Heart left ventricle (tissue), 16 donors: ENCODE results near the gene SMG1. TPM values are rescaled to one million over a fixed set of nuclear protein-coding genes. Genes with fewer than 3 reads are reported as not detected.

Source experiments
- ATAC-seq, 4 donors: fragments of 200-7000 bp; cut with Tn5 transposase; one replicate each; pipeline ENCODE4 v1.9.1; 2020 to 2022; ENCODE audit warnings: moderate library complexity in 4 of 4, mild to moderate bottlenecking in 3 of 4, moderate number of reproducible peaks in 1 of 4
- DNase-seq, 5 donors: peaks; one replicate each; pipeline ENCODE4 v3.0.0-alpha.2; 2020
- H3K27ac ChIP-seq, 12 donors: fragments of 200-600 bp; sonication (generic) in 4 of 12; one replicate each; pipeline versions ENCODE4 v1.5.0 to v1.8.0; 2016 to 2022; ENCODE audit warnings: mild to moderate bottlenecking in 2 of 12
- H3K27me3 ChIP-seq, 9 donors: fragments of 200-600 bp; sonication (generic) in 2 of 9; one replicate each; pipeline versions ENCODE4 v1.5.1 to v1.8.0; 2016 to 2022; ENCODE audit warnings: mild to moderate bottlenecking in 3 of 9
- H3K36me3 ChIP-seq, 9 donors: fragments of 200-600 bp; sonication (generic) in 2 of 9; one replicate each; pipeline versions ENCODE4 v1.5.0 to v1.8.0; 2018 to 2022; ENCODE audit warnings: mild to moderate bottlenecking in 2 of 9
- H3K4me1 ChIP-seq, 12 donors: fragments of 200-600 bp; sonication (generic) in 4 of 12; one replicate each; pipeline versions ENCODE4 v1.5.0 to v1.8.0; 2016 to 2022; ENCODE audit warnings: mild to moderate bottlenecking in 3 of 12
- H3K4me3 ChIP-seq, 12 donors: fragments of 200-600 bp; sonication (generic) in 4 of 12; one replicate each; pipeline versions ENCODE4 v1.5.0 to v1.8.0; 2017 to 2022; ENCODE audit warnings: mild to moderate bottlenecking in 9 of 12, moderate library complexity in 4 of 12
- H3K9me3 ChIP-seq, 12 donors: fragments of 200-600 bp; sonication (generic) in 4 of 12; one replicate each; pipeline versions ENCODE4 v1.5.0 to v1.8.0; 2016 to 2022; ENCODE audit warnings: mild to moderate bottlenecking in 1 of 12
- POLR2A ChIP-seq, 2 donors: fragments of 450-650 bp; IDR thresholded peaks; one replicate each; pipeline ENCODE4 v1.6.1; 2017; ENCODE audit warnings: antibody characterized with exemption in 2 of 2, mild to moderate bottlenecking in 2 of 2, moderate library complexity in 2 of 2
- whole genome bisulfite sequencing, 4 donors: extraction: QIAGEN DNeasy Blood & Tissue Kit in 2 of 4; methylation state at CpG; one replicate each; pipeline versions ENCODE4 v1.1.5 to v1.1.7; 2013 to 2018; 5-methylcytosine and 5-hydroxymethylcytosine counted together
- intact Hi-C, 10 donors: fragments of 100-400 bp; cut with DNase I; formaldehyde crosslinking; loops; one replicate each; pipeline versions ENCODE4 v1.11.1 to v1.14.2; 2022
- polyA plus RNA-seq, 2 donors: library from polyadenylated mRNA; stranded (reverse); fragments of 200-250 nt; gene quantifications; one replicate each; pipeline ENCODE4 v1.2.3, GENCODE V29; 2013
- total RNA-seq, 9 donors: library from RNA; depleted of rRNA in 2 of 9; stranded (reverse); fragments of >200 nt in 2 of 9; fragmentation: NEBNext Ultra II Directional in 3 of 9; extraction: Animal tissue kit (Norgen Biotek cat#: 25700) in 3 of 9; gene quantifications; one replicate each; pipeline versions ENCODE4 v1.1.0 to v1.2.4, GENCODE V29; 2016 to 2023
- TF ChIP-seq, protein P1 (sequence below), 12 donors: fragments of 200-600 bp; sonication (generic) in 4 of 12; IDR thresholded peaks; one replicate each; pipeline versions ENCODE4 v1.5.0 to v1.8.0; 2018 to 2022; ENCODE audit warnings: antibody characterized with exemption in 12 of 12, mild to moderate bottlenecking in 5 of 12
- donor health status: ischemic (EF 13 %, LVEDD 7.1; RV severe dilation, severe dysfunction).
- donor health status: healthy with polysubstance abuse.
- donor health status: DM: no; HTN: yes; CAD: no.
- donor health status: DM: no; HTN: no; CAD: no.
- donor health status: ischemic (EF 25% LVEDD 6.9; RV normal size, moderate dysfunction).
- donor health status: ischemic (EF 25% LVEDD 5.7; RV mildly dilated, moderate dysfunction).
- donor health status: healthy.
- donor health status: DM: yes; HTN: yes; CAD: no.
- donor health status: ischemic (EF 35%, LVEDD 5.7; RV mildly dilated, moderate dysfunction).
- donor health status: nonischemic (EF 11% LVEDD 7.7; RV severe dilation, severe dysfunction).
- donor health status: DM: yes; HTN: yes; CAD: no.
- donor health status: PGD.
- donor health status: ischemic (EF 29% LVEDD 5.4; RV normal size, mild dysfunction).
- donor health status: nonischemic (EF 23%, LVEDD 6.1; RV moderate dilation, normal function).

The SMG1 gene
- total and polyA plus RNA-seq, 11 donors = 15.9 to 78.0 (median 46.8) TPM

DNA sequence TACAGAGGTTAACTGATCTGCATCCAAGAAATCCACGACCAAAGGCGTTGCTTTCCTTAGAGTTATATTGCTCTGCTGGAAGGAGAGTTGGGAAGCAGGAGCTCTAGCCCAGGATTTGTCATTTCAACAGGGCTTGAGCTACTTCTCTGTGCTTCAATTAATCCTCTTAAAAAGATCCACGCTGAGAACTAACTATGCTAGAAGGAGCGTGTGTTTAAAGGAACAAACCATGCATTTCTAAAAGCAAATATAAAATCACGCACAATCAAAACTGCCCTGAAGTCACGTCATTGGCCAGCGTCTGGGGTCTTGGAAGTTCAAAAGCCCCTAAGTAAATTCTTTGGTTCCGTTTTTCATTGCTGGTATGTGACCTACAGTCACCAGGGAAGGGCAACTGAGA is 125.9 kb downstream of the SMG1 start:
- H3K9me3 ChIP-seq = no peaks in the 10 kb centered on the region
- H3K27me3 ChIP-seq = no peaks in the 10 kb centered on the region
- H3K36me3 ChIP-seq = peaks cover 0 to 31% (median 25%) of the 10 kb centered on the region in 9 donors
- H3K4me3 ChIP-seq = peak overlapping the region; percentile 70 to 96 (median 86)
- ATAC-seq (no peak), DNase-seq (no peak)
- intact Hi-C loops = loop anchor here in 7 of 10 donors (5.0 to 10.0 kb wide), 4 partner anchors 155 to 265 kb away; partner anchors contain the start of gene COQ7 (in 3 of the 7)
- TF ChIP-seq, protein P1, sequence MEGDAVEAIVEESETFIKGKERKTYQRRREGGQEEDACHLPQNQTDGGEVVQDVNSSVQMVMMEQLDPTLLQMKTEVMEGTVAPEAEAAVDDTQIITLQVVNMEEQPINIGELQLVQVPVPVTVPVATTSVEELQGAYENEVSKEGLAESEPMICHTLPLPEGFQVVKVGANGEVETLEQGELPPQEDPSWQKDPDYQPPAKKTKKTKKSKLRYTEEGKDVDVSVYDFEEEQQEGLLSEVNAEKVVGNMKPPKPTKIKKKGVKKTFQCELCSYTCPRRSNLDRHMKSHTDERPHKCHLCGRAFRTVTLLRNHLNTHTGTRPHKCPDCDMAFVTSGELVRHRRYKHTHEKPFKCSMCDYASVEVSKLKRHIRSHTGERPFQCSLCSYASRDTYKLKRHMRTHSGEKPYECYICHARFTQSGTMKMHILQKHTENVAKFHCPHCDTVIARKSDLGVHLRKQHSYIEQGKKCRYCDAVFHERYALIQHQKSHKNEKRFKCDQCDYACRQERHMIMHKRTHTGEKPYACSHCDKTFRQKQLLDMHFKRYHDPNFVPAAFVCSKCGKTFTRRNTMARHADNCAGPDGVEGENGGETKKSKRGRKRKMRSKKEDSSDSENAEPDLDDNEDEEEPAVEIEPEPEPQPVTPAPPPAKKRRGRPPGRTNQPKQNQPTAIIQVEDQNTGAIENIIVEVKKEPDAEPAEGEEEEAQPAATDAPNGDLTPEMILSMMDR (IDR thresholded peaks at IDR 0.05) = no peak
- TF ChIP-seq POLR2A (IDR thresholded peaks at IDR 0.05) = no peak
- H3K27ac ChIP-seq = peak overlapping the region in 9 of 12 donors; percentile 32 to 94 (median 86)
- peaks cover 3 to 70% (median 34%) of the 10 kb centered on the region in 12 donors for H3K4me1 ChIP-seq
- 3 to 6% (median 3%) methylated on average over 8 of the region's 8 CpGs for WGBS, 4 donors

DNA sequence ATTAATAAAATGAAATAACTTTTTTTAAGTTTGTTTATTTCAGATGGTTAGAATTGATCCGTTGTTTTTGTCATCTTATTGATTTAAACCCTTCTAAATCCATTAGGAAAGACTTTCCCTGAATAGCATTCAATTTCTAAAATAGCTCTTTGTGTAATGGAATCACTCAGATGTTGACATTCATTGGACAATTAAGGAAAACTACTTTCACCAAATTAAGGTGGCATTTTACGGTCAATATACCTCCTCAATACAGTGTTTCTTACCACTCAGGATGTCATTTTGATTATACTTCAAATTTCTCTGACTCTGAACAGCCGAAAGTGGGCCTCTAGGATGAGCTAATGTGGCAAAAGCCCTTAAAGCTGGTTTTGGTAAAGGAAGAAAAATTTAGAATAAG is 126.7 kb downstream of the SMG1 start:
- TF ChIP-seq, protein P1 (IDR thresholded peaks at IDR 0.05) = no peak
- TF ChIP-seq POLR2A (IDR thresholded peaks at IDR 0.05) = no peak
- Histone ChIP-seq H3K36me3 (peaks cover 0 to 39% (median 33%) of the 10 kb centered on the region in 9 donors), H3K9me3 (no peaks in the 10 kb centered on the region), H3K4me3 (peak overlapping the region in 6 of 12 donors; percentile 75 to 96 (median 84)), H3K4me1 (peaks cover 3 to 62% (median 32%) of the 10 kb centered on the region in 12 donors), H3K27ac (peak overlapping the region in 1 of 12 donors; percentile 86), H3K27me3 (no peaks in the 10 kb centered on the region)
- intact Hi-C loops = no loop called here
- 78 to 83% (median 79%) methylated on average over 3 of the region's 3 CpGs for WGBS, 4 donors
- ATAC-seq = no peak
- no peak for DNase-seq

DNA sequence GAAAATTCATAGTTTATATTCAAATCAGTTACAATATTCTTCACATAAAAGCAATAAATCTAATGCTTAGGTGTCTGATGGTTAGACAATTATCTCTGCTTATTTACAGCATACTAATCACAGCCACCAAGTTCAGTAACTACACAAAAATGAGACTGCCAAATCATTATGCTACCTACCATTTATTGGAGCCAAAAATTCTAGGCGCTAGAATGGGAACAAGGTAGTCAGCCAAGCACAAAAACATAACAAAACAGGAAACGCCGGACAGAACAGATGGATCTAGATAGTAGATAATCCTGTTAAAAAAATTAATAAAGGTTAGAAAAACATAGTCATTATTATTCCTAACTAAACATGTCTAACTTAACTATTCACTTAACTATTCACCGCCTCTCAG is 128.5 kb downstream of the SMG1 start:
- peaks cover 3 to 45% (median 27%) of the 10 kb centered on the region in 12 donors for H3K4me1 ChIP-seq
- H3K4me3 ChIP-seq = no peak overlapping the region
- no peaks in the 10 kb centered on the region for H3K9me3 ChIP-seq
- WGBS, 4 donors = 58 to 73% (median 61%) methylated on average over 4 of the region's 4 CpGs
- H3K36me3 ChIP-seq = peaks cover 0 to 56% (median 51%) of the 10 kb centered on the region in 9 donors
- intact Hi-C loops = no loop called here
- no peak for DNase-seq
- no peak for TF ChIP-seq POLR2A (IDR thresholded peaks at IDR 0.05)
- TF ChIP-seq, protein P1 (IDR thresholded peaks at IDR 0.05) = no peak
- H3K27ac ChIP-seq = peak overlapping the region in 1 of 12 donors; percentile 10
- ATAC-seq = no peak
- no peaks in the 10 kb centered on the region for H3K27me3 ChIP-seq

DNA sequence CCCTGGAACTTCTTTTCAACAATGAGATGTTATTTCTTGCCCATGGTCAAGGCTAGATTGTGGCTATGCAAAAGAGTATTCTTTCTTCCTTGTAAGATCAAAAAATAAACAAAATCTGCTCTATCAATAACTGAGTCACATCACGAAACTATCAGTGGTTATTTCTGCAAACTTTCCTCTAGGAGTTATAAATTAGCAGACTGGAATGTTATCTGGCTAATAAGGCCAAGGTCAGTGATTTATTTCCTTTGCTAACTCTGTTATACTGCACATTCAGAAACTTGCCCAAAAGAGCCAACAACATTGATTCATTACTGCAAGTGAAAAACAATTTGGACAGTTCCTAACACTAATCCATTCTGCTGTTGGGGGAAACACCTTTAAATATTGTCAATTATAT is 129.8 kb downstream of the SMG1 start:
- 72 to 93% (median 87%) methylated on average over 1 of the region's 1 CpG for WGBS, 4 donors
- Histone ChIP-seq H3K4me3 (no peak overlapping the region), H3K27ac (no peak overlapping the region), H3K9me3 (no peaks in the 10 kb centered on the region), H3K27me3 (no peaks in the 10 kb centered on the region), H3K4me1 (peaks cover 3 to 36% (median 20%) of the 10 kb centered on the region in 12 donors), H3K36me3 (peaks cover 0 to 70% (median 62%) of the 10 kb centered on the region in 9 donors)
- ATAC-seq = no peak
- intact Hi-C loops = no loop called here
- TF ChIP-seq, protein P1 (IDR thresholded peaks at IDR 0.05) = no peak
- no peak for TF ChIP-seq POLR2A (IDR thresholded peaks at IDR 0.05)
- no peak for DNase-seq
